H1 (cell line): ENCODE results near the gene PAX3.

Experiments
- CREB1 ChIP-seq: IDR thresholded peaks from 2 replicates; pipeline ENCODE4 v1.6.1; 2012; ENCODE audit warnings: inconsistent platforms
- NANOG ChIP-seq: IDR thresholded peaks from 2 replicates; pipeline ENCODE4 v1.6.1; 2011; ENCODE audit warnings: low read length, low read depth, mild to moderate bottlenecking, inconsistent platforms; ENCODE audit not compliant: insufficient read depth, poor library complexity, severe bottlenecking
- POLR2AphosphoS5 ChIP-seq: IDR thresholded peaks from 2 replicates; pipeline ENCODE4 v1.6.1; 2011; ENCODE audit warnings: low read depth, low read length
- SP1 ChIP-seq: IDR thresholded peaks from 2 replicates; pipeline ENCODE4 v1.6.1; 2011; ENCODE audit warnings: low read depth, low read length

GRCh38 chr2:222242532-222242931 lies 56.3 kb downstream of the PAX3 start:
- TF ChIP-seq SP1 (no peak), CREB1 (no peak), POLR2AphosphoS5 (no peak), NANOG (no peak)
